HG03196 (cell line): ENCODE measurements around the gene DLG2.

Experiments used
- ATAC-seq: cut with Tn5 transposase; IDR thresholded peaks from one replicate; pipeline ENCODE4 v1.9.1; 2021; ENCODE audit not compliant: unreplicated experiment

DLG2 gene

GRCh38 chr11:84686716-84687115 lies 940.4 kb downstream of the DLG2 start:
- ATAC-seq = no peak

- ATAC-seq = no peak
Observed at GRCh38 chr11:84685976-84686375, 941.2 kb downstream of the DLG2 start.

GRCh38 chr11:84685149-84685548 lies 942.0 kb downstream of the DLG2 start:
- ATAC-seq = no peak

GRCh38 chr11:84681456-84681855 lies 945.7 kb downstream of the DLG2 start:
- no peak for ATAC-seq

- ATAC-seq = no peak
Observed at GRCh38 chr11:84675396-84676025, 951.6 kb downstream of the DLG2 start.

- no peak for ATAC-seq
Observed at GRCh38 chr11:84673753-84674152, 953.4 kb downstream of the DLG2 start.

- ATAC-seq = no peak
Observed at GRCh38 chr11:84671325-84671999, 955.7 kb downstream of the DLG2 start.

- no peak for ATAC-seq
Observed at GRCh38 chr11:84663731-84664130, 963.4 kb downstream of the DLG2 start.

- ATAC-seq = no peak
Observed at GRCh38 chr11:84660257-84660977, 966.7 kb downstream of the DLG2 start.

GRCh38 chr11:84655712-84656111 lies 971.4 kb downstream of the DLG2 start:
- ATAC-seq = no peak

GRCh38 chr11:84648471-84648870 lies 978.7 kb downstream of the DLG2 start:
- no peak for ATAC-seq

GRCh38 chr11:84645988-84646694 lies 981.0 kb downstream of the DLG2 start:
- no peak for ATAC-seq

GRCh38 chr11:84642500-84642899 lies 984.6 kb downstream of the DLG2 start:
- ATAC-seq = no peak

- ATAC-seq = no peak
Observed at GRCh38 chr11:84634309-84634708, 992.8 kb downstream of the DLG2 start.

- no peak for ATAC-seq
Observed at GRCh38 chr11:84628871-84629620, 998.1 kb downstream of the DLG2 start.

- no peak for ATAC-seq
Observed at GRCh38 chr11:84626256-84626655, 1000.9 kb downstream of the DLG2 start.

- ATAC-seq = no peak
Observed at GRCh38 chr11:84612645-84613044, 1014.5 kb downstream of the DLG2 start.

GRCh38 chr11:84608837-84609196 lies 1018.3 kb downstream of the DLG2 start:
- no peak for ATAC-seq

GRCh38 chr11:84607975-84608836 lies 1018.9 kb downstream of the DLG2 start:
- ATAC-seq = no peak

GRCh38 chr11:84594602-84595001 lies 1032.5 kb downstream of the DLG2 start:
- no peak for ATAC-seq
